GM15510 (cell line): ENCODE results near the gene CIC.

ENCODE experiments used
- POLR2A ChIP-seq: IDR thresholded peaks from 3 replicates; pipeline ENCODE4 v1.6.1; 2011; ENCODE audit warnings: borderline replicate concordance; ENCODE audit not compliant: insufficient read length; ENCODE audit errors: extremely low read depth

CIC gene

DNA sequence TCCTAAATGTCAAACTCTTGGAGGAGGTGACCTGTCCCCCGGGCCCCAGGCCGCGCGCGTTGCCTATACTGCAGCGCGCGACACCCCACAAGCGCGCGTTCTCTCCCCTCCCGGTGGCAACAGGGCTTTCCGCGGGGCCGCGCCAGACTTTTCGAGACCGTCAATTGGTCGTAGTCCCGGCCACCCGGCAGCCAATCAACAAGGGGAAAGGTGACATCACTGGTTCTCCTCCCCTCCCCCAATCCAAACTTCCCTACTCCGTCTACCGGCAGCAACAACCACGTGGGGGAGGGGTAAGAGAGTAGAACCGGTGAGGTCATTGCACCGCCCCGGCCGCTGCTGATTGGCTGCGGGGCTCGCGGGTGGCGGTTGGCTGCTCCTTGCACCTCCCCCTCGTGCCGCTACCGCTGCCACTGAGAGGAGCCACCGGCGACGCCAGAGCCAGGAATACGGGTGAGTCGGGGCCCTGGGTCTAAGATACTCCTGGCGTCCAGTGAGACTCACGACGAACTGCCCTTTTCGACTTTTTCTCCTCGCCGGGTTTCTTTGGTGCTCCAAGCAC lies 829 bp upstream of the CIC start:
- TF ChIP-seq POLR2A = peak; percentile 59

DNA sequence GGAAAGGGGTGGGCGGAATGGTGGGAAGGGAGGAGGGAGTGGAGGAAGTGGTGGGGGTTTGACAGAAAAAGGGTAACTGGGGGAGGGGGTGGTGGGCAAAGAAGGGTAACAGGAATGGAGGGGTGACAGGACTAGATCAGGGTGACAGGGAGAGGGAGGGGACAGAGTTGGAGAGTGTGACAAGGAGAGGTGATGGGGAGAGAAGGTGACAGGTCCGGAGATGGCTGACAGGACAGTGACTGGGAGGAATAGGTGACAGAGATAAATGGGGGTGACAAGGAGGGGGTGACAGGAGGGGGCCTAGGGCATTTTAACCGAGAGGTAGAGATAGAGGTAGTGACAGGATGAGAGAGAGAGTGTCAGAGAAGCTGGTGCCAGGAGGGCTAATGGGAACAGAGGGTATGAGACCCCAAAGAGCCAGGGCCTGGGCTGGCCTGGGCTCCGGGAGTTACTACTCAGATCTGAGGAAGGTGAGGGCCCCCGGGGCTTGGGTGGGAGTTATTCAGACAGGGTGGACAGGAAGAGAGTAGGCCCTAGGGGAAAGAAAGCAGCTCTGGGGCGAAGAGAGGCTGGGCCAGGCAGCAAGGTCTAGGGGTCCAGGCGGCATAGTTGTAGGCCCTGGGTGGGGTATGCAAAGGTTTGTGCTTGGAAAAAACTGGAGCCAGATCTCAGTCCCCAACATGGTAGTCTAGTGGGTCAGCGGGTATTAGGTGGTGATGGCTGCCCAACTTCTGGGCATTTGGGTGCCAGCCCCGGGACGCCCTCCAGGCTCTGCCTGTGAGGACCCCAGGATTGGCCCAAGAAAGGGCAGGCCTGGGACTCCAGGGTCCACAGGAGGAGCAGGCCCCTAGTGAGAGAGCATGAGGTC lies 660 bp downstream of the CIC start:
- TF ChIP-seq POLR2A = no peak

DNA sequence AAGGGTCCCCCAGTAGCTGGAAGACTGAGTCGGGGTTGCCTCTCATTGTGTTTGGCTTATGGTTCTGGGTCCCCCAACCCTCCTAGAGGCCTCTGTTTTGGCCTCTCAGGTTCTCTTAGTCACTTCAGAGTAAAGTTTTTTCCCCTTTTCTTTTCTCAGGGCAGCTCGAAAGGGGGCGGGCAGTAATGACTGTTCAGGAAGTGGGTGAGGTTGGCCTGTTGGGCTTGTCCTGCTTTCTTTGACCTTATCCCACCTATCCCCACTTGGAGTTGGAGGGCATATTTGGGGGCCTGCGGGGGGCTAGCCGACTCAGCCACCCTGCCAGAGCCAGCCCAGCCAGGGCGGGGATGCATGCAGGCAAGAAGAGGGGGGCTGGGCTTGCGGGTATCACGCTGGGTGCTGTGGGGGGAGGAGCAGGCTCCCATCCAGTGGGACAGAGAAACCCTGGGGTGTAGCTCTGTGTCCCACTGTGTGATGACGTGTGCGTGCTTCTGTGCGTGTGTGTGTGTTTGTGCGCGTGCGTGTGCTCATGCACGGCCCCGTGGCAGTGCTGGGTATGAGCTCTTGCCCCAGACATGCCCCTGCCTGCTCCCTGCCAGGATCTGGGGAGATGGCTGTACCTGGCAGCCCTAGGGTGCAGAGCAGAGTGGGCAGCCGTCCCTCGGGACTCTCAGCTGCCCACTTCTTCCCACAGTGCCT lies 1.4 kb downstream of the CIC start:
- peak; percentile 40 for TF ChIP-seq POLR2A

DNA sequence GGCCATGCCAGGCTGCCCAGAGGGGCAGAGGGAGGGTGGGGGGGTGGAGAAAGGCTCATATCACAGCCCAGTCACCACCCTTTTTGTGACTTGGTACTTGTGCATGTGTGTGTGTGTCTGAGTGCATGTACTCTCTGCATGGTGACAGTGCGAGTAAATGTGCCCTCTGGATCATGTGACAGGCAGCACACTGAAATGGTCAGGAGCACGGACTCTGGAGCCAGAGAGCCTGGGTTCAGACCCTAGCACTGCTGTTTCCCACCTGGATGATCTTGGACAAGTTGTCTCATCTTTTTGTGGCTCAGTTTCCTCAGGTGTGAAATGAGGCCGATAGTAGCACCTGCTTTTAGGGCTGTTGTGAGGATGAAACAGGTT lies 2.0 kb downstream of the CIC start:
- no peak for TF ChIP-seq POLR2A

- TF ChIP-seq POLR2A = no peak
These were observed 2.9 kb downstream of the CIC start for GRCh38 chr19:42271861-42272534.

DNA sequence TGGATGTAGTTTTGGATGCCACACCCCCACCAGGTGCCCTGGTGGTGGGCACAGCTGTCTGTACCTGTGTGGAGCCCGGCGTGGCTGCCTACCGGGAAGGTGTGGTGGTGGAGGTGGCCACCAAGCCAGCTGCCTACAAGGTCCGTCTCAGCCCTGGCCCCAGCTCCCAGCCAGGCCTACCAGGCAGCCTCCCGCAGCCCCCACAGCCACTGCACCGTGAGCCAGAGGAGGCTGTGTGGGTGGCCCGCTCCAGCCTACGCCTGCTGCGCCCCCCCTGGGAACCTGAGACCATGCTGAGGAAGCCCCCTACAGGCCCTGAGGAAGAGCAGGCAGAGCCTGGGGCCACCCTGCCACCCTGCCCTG lies 3.5 kb downstream of the CIC start:
- TF ChIP-seq POLR2A = no peak

DNA sequence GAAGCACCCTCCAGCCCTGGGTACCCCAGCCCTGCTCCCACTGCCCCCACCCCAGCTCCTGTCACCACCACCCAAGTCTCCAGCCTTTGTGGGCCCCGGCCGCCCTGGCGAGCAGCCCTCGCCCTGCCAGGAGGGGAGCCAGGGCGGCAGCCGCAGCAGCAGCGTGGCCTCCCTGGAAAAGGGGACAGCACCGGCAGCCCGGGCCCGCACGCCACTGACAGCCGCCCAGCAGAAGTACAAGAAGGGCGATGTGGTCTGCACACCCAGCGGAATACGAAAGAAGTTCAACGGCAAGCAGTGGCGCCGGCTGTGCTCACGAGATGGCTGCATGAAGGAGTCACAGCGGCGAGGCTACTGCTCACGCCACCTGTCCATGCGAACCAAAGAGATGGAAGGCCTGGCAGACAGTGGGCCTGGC lies 3.9 kb downstream of the CIC start:
- no peak for TF ChIP-seq POLR2A

DNA sequence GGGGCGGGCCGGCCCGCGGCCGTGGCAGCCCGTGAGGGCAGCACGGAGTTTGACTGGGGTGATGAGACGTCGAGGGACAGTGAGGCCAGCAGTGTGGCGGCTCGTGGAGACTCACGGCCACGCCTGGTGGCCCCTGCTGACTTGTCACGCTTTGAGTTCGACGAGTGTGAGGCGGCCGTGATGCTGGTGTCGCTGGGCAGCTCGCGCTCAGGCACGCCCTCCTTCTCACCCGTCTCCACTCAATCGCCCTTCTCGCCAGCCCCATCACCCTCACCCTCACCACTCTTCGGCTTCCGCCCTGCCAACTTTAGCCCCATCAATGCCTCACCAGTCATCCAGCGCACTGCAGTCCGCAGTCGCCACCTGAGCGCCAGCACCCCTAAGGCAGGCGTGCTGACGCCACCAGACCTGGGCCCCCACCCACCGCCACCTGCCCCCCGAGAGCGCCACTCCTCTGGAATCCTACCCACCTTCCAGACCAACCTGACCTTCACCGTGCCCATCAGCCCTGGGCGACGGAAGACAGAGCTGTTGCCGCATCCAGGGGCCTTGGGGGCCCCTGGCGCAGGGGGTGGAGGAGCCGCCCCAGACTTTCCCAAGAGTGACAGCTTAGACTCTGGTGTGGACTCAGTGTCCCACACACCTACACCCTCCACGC lies 4.5 kb downstream of the CIC start:
- no peak for TF ChIP-seq POLR2A

- TF ChIP-seq POLR2A = no peak
These were observed 5.1 kb downstream of the CIC start for GRCh38 chr19:42274065-42274682.

DNA sequence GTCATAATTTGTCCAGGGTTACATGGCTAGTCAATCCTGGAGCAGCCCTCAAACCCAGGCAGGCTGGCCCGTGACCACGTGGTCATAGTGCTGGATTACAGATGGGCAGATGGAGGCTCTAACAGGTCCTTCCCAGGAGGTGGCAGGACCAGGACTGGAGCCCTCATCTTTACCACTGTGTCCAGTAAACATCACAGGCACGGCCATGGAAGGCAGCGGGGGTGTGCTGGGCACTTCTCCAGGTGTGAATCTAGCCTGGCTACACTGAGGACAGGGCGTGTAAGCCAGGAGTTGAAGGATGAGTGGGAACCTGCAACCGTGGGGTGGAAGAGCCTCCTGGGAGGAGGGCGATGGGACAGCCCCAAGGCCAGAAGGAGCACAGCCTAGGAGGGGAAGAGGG lies 6.1 kb downstream of the CIC start:
- no peak for TF ChIP-seq POLR2A

GRCh38 chr19:42275517-42275916 lies 6.5 kb downstream of the CIC start:
- TF ChIP-seq POLR2A = no peak

DNA sequence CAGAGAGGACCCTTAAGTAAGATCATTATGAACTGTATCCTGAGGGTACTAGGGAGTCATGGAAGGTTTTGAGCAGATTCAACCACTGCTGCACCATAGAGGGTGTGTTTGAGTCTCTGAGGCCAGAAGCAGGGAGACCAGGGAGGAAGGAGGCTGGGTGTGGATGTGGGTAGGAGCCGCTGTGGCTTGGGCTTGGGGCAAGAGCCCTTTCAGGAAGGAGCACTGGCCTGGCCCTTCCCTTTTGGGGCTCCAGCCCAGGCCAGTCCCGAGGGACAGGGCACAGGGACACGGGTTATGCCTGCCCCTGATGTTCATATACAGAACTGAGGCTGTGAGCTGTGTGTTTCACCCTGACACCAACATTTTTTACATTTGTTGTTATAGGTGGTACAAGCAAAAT lies 7.2 kb downstream of the CIC start:
- TF ChIP-seq POLR2A = no peak

DNA sequence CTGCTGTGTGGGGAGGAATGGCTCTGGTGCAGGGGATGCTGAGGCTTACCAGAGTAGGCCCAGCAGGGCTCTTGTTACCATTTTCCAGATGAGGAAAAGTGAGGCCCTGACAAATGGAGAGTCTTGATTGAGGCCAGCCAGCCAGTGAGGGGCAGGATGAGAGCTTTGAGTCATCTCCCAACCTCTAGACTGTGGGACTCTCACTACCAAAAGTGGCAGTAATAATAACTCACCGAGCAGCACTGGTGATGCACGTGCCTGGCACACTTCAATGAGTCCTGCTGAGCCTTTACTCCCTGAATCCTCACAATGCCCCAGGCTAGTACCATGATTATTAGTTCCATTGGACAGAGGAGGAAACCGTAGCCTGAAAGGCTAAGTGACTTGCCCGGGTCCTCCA lies 7.8 kb downstream of the CIC start:
- TF ChIP-seq POLR2A = no peak

DNA sequence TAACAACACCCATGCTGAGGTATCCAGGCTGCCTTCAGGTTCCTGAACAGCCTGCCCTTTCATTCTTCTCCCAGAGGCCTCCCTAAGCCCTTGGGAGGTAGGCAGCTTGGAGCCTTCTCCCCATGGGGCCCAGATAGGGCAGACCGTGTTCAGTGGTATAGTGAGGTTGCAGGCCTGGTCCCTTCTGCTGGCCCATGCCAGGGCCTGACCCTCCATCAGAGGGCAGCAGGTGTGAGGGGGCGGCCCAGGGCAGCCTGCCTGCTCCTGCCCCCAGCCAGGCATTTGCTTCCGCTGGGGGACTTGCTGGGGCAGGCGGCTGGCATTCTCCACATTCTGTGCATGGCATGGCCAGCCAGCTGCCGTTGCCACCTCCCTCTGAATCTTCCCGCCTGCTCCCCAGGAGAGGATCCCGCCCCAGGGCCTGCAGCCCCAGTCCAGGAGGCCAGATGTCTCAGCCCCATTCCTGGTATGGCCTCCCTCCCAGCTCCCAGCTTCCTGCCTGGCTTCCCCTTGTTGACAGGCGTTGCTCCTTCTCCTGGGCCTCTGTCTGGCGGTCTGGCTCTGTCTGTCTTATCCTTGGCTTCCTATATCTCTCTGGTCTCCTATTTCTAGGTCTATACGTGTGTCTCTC lies 8.9 kb downstream of the CIC start:
- TF ChIP-seq POLR2A = no peak

GRCh38 chr19:42278452-42279154 lies 9.6 kb downstream of the CIC start:
- TF ChIP-seq POLR2A = no peak
